Measurements from ENCODE around the gene KCTD16. TPM values are rescaled to one million over a fixed set of nuclear protein-coding genes. Genes with fewer than 3 reads are reported as not detected.

Gene KCTD16
- total and polyA plus RNA-seq, 2 donors (not counting 1 experiment from before 2014, with no cell fraction given): not detected

- POLR2A ChIA-PET: no interaction called here
- no peak overlapping the region for H3K27ac Mint-ChIP-seq
- no peaks in the 10 kb centered on the region for H3K9me3 ChIP-seq (ENCODE audit: control extremely low read depth in 1 of 3, control insufficient read depth in 2 of 3, insufficient read depth in 1 of 3, low read length in 2 of 3)
- H3K4me2 ChIP-seq (replicated peaks; ENCODE audit: low read depth, low read length, poor library complexity, severe bottlenecking): no peak overlapping the region
- no peaks in the 10 kb centered on the region for H3K4me1 Mint-ChIP-seq
- H3K4me1 ChIP-seq (ENCODE audit: control insufficient read depth in 2 of 2, insufficient read depth in 2 of 2, low read length in 2 of 2): no peaks in the 10 kb centered on the region
- H3K4me3 Mint-ChIP-seq: no peak overlapping the region
- no peaks in the 10 kb centered on the region for H3K36me3 ChIP-seq (replicated peaks in 1 of 2; ENCODE audit: control extremely low read depth in 1 of 2, control insufficient read depth in 1 of 2, extremely low read depth in 1 of 2, insufficient read depth in 2 of 2, low read length in 1 of 2)
- no peaks in the 10 kb centered on the region for H4K20me1 ChIP-seq (ENCODE audit: control insufficient read depth, insufficient read depth, low read length, poor library complexity, severe bottlenecking)
- intact Hi-C loops (cut with micrococcal nuclease): no loop called here
- no peak for ATAC-seq (ENCODE audit: low read depth)
- no peaks in the 10 kb centered on the region for H3K27me3 ChIP-seq (replicated peaks in 1 of 4; ENCODE audit: control extremely low read depth in 1 of 4, control insufficient read depth in 3 of 4, insufficient read depth in 4 of 4, low read length in 3 of 4)
- H3K9me3 Mint-ChIP-seq (ENCODE audit: insufficient read depth): no peaks in the 10 kb centered on the region
- no peak overlapping the region for H3K9ac ChIP-seq (ENCODE audit: low read length)
- no peak overlapping the region for H3K27ac ChIP-seq (ENCODE audit: low read length in 2 of 2)
- TF ChIP-seq EZH2 (IDR thresholded peaks at IDR 0.05; ENCODE audit: borderline replicate concordance, insufficient read depth, low read depth, low read length, poor library complexity, severe bottlenecking): no peak
- TF ChIP-seq, protein P1, sequence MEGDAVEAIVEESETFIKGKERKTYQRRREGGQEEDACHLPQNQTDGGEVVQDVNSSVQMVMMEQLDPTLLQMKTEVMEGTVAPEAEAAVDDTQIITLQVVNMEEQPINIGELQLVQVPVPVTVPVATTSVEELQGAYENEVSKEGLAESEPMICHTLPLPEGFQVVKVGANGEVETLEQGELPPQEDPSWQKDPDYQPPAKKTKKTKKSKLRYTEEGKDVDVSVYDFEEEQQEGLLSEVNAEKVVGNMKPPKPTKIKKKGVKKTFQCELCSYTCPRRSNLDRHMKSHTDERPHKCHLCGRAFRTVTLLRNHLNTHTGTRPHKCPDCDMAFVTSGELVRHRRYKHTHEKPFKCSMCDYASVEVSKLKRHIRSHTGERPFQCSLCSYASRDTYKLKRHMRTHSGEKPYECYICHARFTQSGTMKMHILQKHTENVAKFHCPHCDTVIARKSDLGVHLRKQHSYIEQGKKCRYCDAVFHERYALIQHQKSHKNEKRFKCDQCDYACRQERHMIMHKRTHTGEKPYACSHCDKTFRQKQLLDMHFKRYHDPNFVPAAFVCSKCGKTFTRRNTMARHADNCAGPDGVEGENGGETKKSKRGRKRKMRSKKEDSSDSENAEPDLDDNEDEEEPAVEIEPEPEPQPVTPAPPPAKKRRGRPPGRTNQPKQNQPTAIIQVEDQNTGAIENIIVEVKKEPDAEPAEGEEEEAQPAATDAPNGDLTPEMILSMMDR (IDR thresholded peaks at IDR 0.05): no peak
- no peak overlapping the region for H3K4me3 ChIP-seq (ENCODE audit: control extremely low read depth in 1 of 5, extremely low read depth in 1 of 5, insufficient read depth in 1 of 5, low read depth in 2 of 5, low read length in 4 of 5)
- H3K79me2 ChIP-seq (ENCODE audit: control insufficient read depth, insufficient read depth, low read length): no peaks in the 10 kb centered on the region
- H3K27me3 Mint-ChIP-seq: no peaks in the 10 kb centered on the region
- H2AFZ ChIP-seq (ENCODE audit: insufficient read depth, low read depth, low read length, poor library complexity, severe bottlenecking): no peak overlapping the region
- CTCF ChIA-PET: no interaction called here
- no peak for DNase-seq
- 82% methylated on average over 1 of the region's 1 CpG for WGBS (ENCODE audit: insufficient coverage)
These were observed 162.8 kb downstream of the KCTD16 start for GRCh38 chr5:144333336-144333920.

GRCh38 chr5:144335561-144335960, 164.9 kb downstream of the KCTD16 start:
- WGBS (ENCODE audit: insufficient coverage): 83% methylated on average over 1 of the region's 1 CpG

More at GRCh38 chr5:144335561-144335960, 164.9 kb downstream of the KCTD16 start:
- no peak overlapping the region for H3K4me3 Mint-ChIP-seq
- Histone ChIP-seq H3K79me2 (ENCODE audit: control insufficient read depth, insufficient read depth, low read length) (no peaks in the 10 kb centered on the region), H2AFZ (ENCODE audit: insufficient read depth, low read depth, low read length, poor library complexity, severe bottlenecking) (no peak overlapping the region), H4K20me1 (ENCODE audit: control insufficient read depth, insufficient read depth, low read length, poor library complexity, severe bottlenecking) (no peaks in the 10 kb centered on the region), H3K4me3 (ENCODE audit: control extremely low read depth in 1 of 5, extremely low read depth in 1 of 5, insufficient read depth in 1 of 5, low read depth in 2 of 5, low read length in 4 of 5) (no peak overlapping the region), H3K4me1 (ENCODE audit: control insufficient read depth in 2 of 2, insufficient read depth in 2 of 2, low read length in 2 of 2) (no peaks in the 10 kb centered on the region), H3K9me3 (ENCODE audit: control extremely low read depth in 1 of 3, control insufficient read depth in 2 of 3, insufficient read depth in 1 of 3, low read length in 2 of 3) (no peaks in the 10 kb centered on the region), H3K27ac (ENCODE audit: low read length in 2 of 2) (no peak overlapping the region), H3K4me2 (replicated peaks; ENCODE audit: low read depth, low read length, poor library complexity, severe bottlenecking) (no peak overlapping the region), H3K36me3 (replicated peaks in 1 of 2; ENCODE audit: control extremely low read depth in 1 of 2, control insufficient read depth in 1 of 2, extremely low read depth in 1 of 2, insufficient read depth in 2 of 2, low read length in 1 of 2) (no peaks in the 10 kb centered on the region), H3K27me3 (replicated peaks in 1 of 4; ENCODE audit: control extremely low read depth in 1 of 4, control insufficient read depth in 3 of 4, insufficient read depth in 4 of 4, low read length in 3 of 4) (no peaks in the 10 kb centered on the region), H3K9ac (ENCODE audit: low read length) (no peak overlapping the region)
- CTCF ChIA-PET: no interaction called here
- H3K27me3 Mint-ChIP-seq: no peaks in the 10 kb centered on the region
- DNase-seq (no peak), ATAC-seq (ENCODE audit: low read depth) (no peak)
- H3K27ac Mint-ChIP-seq: no peak overlapping the region
- POLR2A ChIA-PET: no interaction called here
- H3K4me1 Mint-ChIP-seq: no peaks in the 10 kb centered on the region
- TF ChIP-seq EZH2 (IDR thresholded peaks at IDR 0.05; ENCODE audit: borderline replicate concordance, insufficient read depth, low read depth, low read length, poor library complexity, severe bottlenecking): no peak
- no peaks in the 10 kb centered on the region for H3K9me3 Mint-ChIP-seq (ENCODE audit: insufficient read depth)
- intact Hi-C loops (cut with micrococcal nuclease): no loop called here
